ENCODE results near the gene ITIH5. TPM values are rescaled to one million over a fixed set of nuclear protein-coding genes. Genes with fewer than 3 reads are reported as not detected.

ITIH5 gene
- total and polyA plus RNA-seq, 2 of the 13 experiments (the other 11 are each of a cell fraction or from before 2014, with no cell fraction given), result 4.7 to 8.9 TPM

DNA sequence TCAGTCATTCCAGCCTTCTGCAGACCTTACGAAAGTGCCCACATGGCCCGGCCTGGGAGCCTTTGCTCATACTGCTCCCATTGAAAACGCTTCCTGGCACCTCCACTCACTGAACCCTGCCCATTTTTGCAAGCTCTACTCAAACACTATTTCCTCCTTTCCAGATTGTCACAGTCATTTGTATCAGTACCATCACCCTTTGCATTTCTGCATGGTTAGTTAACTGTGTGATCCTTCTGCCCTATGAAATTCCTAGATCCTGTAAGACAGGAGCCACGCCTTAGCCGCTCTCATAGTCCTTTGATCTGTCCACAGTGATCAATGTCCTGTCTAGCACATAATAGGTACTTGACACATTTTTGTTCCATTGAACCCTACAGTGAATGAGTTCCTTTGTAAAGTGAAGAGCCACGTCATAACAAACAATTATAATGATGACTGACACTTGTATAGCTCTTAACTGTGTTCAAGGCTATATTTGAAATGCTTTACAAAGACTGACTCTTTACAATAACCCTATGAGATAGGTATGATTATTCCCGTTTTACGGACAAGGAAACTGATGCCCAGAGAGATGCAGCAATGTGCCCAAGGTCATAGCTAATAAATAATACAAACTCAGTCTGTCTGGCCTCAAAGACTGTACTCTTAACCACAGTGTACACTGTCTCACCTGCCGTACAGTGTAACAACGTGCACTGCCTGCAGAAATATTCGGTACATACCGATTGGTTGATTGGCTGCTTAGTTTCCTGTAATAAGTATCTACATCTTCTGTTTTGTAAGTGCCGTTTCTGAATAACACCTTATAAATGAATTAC lies 19.8 kb upstream of the ITIH5 start (continued):
- TF ChIP-seq DMAP1 (CRISPR knock-in tag; IDR thresholded peaks at IDR 0.05), result peak; percentile 32; the same call in 1 of the 2 replicates
- TF ChIP-seq ZNF569 (CRISPR knock-in tag; IDR thresholded peaks at IDR 0.05; ENCODE audit: borderline replicate concordance), result no peak
- TF ChIP-seq ZNF205 (CRISPR knock-in tag; IDR thresholded peaks at IDR 0.05), result peak; percentile 83; the same call in 1 of the 2 replicates
- TF ChIP-seq CC2D1A (CRISPR knock-in tag; IDR thresholded peaks at IDR 0.05), result no peak
- TF ChIP-seq, protein P1, sequence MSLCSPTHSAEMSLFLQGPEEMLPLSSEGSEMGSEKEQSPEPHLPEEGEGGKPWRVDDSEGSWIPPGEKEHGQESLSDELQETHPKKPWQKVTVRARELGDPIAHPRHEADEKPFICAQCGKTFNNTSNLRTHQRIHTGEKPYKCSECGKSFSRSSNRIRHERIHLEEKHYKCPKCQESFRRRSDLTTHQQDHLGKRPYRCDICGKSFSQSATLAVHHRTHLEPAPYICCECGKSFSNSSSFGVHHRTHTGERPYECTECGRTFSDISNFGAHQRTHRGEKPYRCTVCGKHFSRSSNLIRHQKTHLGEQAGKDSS (CRISPR knock-in tag; IDR thresholded peaks at IDR 0.05; ENCODE audit: borderline replicate concordance, low read depth), result no peak
- no peak for TF ChIP-seq ZNF777 (CRISPR knock-in tag; IDR thresholded peaks at IDR 0.05)
- TF ChIP-seq MXD3 (CRISPR knock-in tag; IDR thresholded peaks at IDR 0.05), result no peak
- no peak for TF ChIP-seq GLI4 (CRISPR knock-in tag; IDR thresholded peaks at IDR 0.05; ENCODE audit: borderline replicate concordance)
- TF ChIP-seq ZNF646 (CRISPR knock-in tag; IDR thresholded peaks at IDR 0.05), result no peak
- TF ChIP-seq KLF16 (CRISPR knock-in tag; IDR thresholded peaks at IDR 0.05), result peak in 1 of 2 experiments; percentile 53; a peak in 1 of 4 replicates
- no peak for TF ChIP-seq STAG1 (CRISPR knock-in tag; IDR thresholded peaks at IDR 0.05)
- no peak for TF ChIP-seq ATRX (CRISPR knock-in tag; IDR thresholded peaks at IDR 0.05; ENCODE audit: borderline replicate concordance)
- no peak for TF ChIP-seq SIN3A (IDR thresholded peaks at IDR 0.05; ENCODE audit: borderline replicate concordance, low read depth, low read length)
- TF ChIP-seq ZNF451 (CRISPR knock-in tag; IDR thresholded peaks at IDR 0.05), result no peak
- TF ChIP-seq IKZF5 (CRISPR knock-in tag; IDR thresholded peaks at IDR 0.05), result peak; percentile 76
- peak; percentile 100 for TF ChIP-seq SP5 (CRISPR knock-in tag; IDR thresholded peaks at IDR 0.05; ENCODE audit: borderline replicate concordance, low read depth)
- no peak for TF ChIP-seq ZUFSP (CRISPR knock-in tag; IDR thresholded peaks at IDR 0.05; ENCODE audit: borderline replicate concordance)
- no peak for TF ChIP-seq NFKB2 (CRISPR knock-in tag; IDR thresholded peaks at IDR 0.05; ENCODE audit: borderline replicate concordance)
